ENCODE measurements around the gene MICAL2.

MICAL2 gene

DNA sequence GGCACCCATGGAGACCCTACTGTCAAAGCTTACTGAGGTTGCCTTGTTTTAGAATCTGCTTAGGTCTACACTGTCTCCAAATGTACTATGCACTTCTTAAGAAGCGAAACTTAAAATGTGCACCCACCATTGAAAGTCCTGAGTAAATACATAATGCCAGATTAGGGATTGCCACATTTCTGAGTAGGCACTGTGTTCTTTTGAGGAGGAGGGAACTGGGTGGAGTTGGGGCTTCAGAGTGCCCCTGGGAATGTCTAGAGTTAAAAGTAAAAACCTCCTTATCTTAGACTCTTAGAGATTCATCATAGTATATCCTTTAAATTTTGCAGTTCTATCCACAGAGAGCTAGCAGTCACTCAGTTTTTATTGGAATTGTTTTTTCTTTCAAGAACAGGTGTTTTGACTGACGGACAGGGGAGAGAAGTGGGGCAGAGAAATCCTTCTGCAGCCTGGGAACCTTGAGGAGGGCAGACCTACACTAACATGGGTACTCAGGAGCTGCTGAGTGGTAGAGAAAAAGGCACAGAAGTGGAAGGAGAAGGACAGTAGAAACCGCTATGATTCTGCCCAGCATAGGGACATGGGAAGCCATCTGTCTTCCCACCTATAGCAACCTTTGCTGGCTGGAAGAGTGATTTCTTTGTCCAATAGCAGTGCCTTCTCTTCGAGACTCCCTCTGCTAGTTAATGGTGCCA is 33.4 kb upstream of the MICAL2 start:
- no peak for DNase-seq (ENCODE audit: low read depth in 2 of 2)

DNA sequence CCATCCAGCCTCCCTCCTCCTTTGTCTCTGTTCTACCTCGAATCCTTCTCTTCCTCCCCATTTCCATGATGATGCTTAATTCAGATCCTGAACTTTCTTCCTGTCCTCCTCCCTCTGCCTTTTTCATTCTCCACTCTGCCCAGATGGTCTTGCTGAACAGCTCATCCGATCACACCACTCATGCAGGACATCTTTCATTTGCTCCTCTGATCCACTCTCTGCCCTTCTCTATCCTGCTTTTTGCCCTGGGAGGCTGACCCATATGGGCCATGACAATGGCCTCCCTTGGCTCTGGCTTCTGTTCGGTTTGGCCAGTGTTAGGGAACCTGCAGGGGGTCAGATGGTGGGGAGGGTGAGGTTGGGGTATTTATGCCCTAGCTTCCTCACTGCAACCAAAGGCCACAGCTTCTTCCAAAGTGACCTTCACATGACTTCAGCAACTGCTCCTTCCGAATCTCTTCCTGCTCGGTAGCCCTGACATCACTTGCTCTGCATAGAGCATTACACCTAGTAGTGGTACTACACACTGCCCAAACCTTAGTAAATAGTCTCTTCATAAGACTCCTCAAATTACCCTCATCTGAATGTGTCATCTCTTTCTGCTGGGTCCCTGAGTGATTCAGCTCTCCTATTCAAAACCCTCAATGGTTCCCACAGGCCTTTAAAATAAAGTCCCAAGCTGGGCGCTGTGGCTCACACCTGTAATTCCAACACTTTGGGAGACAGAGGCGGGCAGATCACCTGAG is 32.7 kb upstream of the MICAL2 start:
- DNase-seq (ENCODE audit: low read depth in 2 of 2) = no peak

DNA sequence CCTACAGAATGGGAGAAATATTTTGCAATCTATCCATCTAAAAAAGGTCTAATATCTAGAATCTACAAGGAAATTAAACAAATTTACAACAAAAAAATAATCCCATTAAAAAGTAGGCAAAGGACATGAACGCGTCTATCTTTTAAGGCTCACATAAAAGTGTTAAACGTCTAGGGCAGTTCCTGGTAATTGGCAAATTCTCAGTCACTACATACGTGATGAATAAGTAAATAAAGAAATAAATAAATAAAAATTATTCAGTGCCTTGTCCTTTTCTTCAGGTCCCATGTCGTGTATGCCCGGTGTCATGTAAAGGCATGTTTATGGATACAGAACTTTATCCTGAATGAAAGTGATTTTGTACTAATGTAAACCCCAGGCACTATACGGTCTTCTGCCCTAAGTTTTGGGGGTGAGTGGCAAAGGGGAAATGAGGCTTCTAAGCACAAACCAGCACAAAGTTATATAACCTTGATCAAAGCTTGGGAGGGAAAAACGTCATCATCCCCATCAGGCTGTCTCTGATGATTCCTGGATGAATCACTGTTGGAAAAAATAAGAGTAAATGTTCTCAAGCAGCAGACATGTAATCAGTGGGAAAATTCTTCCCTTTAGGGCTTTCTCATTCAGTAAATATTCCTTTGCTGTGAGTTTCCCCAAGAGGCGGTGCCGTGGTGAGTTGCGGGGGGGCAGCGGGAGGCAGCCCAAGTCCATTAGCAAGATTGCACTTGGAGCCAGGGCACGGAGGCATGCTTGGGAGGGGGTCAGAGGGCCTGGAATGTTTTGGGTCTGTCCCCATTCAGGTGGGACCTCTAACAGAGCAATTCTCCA is 30.4 kb upstream of the MICAL2 start:
- no peak for DNase-seq (ENCODE audit: low read depth in 2 of 2)

DNA sequence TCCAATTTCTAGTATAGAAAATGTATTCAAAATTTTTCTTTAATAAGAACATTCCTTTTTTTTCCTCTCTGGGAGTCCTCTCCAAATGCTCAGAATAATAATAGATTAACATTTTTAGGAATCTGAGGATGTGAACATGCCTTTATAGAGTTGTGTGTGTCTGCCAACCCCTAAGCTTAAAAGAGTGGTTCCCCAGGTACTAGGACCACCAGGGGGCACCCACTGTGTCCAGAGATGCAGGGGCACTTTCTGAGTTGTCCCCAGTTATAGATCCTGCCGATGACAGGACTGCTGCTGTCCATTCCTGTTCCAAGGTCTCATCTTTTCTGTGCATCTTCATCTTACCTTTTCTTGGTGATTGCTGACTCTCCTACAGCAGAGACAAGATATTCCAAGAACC is 27.0 kb upstream of the MICAL2 start:
- no peak for DNase-seq (ENCODE audit: low read depth in 2 of 2)

DNA sequence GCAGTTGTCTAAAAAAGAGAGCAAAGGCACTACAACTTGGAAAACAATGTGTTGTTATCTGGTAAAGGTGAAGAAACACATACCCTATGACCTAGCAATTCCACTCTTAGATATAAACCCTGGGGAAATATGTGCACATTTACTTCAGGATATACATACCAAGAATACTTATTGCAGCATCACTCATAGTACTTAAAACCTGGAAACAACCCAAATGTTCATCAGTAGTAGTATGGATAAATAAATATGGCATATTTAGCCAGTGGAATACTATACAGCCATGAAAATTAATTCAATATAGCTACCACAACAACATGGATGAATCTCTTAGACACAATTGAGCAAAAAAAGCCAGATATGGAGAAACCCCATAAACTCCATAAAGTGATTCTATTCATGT is 26.1 kb upstream of the MICAL2 start:
- DNase-seq (ENCODE audit: low read depth in 2 of 2) = no peak

DNA sequence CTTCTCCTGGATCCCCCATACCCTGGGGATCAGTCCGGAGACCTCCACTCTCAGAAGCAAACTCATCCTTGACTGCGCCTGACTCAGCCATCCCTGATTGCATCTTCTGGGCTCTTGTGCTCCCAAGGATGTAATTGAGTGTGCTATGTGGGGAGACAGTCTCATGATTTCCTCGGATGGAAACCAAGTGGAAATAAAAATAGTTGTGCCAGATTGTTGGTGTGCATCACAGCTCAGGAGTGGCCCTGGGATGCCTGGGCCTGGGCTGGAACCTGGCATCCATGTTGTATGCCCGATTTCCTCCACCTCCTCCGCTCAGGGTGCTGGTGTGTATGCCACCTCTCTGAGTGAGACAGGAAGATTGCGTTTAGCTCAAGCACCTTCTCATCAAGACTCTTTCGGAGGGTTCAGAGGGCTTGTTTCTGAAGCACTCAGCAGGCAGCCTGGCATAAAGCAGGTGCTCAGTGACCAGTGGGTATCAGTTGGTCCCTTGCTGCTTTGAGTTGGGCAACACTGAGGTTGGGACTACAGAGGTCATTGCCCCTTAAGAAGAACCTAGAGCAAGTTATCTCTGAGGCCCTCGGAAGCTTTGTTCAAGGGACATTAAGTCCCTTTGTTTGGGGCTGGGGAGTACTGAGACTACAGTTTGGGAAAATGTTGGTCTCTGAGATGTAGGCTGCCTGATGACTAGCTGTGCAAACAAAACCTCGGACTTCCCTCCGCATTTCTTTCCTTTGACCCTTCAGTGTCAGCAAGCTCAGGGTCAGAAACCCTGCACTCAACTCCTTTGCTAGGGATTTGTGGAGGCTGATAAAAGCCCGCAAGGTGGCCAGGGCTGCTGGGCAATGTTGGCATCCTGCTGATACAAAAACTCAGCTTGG is 24.8 kb upstream of the MICAL2 start:
- DNase-seq (ENCODE audit: low read depth in 2 of 2) = no peak

DNA sequence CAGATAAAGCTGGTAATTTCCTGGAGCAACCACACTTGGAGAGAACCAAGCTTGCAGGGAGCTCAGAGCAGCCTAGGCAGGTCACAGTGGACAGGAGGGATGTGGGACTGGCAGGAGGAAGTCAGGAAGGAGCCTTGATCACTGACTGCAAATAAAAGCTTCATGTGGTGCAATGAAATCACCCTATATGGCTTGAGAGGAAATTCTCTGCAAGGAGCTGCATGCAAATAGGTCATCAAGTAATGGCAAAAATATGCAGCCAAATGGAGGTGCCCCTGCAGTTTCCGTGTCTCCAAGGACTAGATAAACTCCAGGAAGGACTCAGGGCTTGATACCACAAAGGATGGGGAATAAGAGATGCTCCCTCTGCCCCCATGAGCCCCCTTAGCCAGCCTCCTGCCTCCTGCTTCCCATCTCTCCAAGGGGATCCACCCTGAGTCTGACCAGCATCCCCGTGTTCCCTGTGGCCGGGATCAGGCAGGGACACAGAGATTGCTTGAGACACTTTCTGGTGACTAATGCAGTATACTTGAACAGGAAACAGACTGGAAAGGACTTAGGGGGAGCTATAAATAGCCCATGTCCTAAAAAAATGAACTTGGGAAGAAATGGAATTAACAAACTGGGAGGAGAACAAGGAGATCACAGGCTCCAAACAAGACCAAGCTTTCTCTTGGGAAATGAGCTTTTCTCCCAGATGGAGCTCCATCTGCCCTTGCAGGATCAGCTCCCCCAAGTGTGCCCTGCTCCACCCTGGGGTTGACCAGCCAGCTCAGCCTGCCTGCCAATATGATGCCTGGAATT is 23.9 kb upstream of the MICAL2 start:
- no peak for DNase-seq (ENCODE audit: low read depth in 2 of 2)

DNA sequence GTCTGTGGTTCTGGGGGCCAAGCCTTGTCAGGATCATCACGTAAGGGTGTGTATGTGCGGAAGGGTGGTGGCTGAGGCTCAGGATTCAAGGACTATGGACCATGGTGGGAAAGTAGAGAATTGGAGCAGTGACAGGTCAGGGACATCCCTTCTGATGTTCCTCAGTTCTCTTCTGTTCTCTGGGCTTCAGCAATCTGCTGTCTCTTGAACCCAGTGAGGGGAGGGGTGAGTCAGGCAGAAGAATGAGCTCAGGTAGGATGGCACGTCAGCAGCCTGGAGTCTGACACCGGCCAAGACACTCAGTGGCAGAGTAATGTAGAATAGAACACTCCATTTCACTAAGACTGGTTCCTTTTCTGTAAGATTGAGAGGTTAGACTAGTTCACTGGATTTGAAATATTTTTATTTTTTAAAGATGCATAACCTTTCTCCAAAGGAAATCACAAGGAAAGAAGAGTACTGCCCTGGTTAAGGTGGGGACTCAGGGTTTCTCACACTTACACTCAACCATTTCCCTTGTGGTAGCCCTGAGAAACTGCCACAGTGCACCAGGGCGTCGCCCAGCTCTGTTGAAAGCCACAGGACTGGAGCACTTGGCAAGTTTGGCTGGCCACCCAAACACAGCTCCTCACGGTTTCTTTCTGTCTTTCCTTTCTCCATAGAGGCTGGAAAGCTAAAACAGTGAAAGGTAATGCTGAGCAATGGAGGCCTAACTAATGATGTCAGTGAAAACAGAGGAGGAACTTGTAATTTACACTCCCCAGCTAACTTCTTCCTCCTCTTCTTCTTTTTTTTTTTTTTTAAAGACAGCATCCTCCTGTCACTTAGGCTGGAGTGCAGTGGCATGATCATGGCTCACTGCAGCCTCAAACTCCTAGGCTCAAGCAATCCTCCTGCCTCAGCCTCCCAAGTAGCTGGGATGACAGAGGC is 23.1 kb upstream of the MICAL2 start:
- DNase-seq (ENCODE audit: low read depth in 2 of 2) = peak in 1 of 2 donors; percentile 36

DNA sequence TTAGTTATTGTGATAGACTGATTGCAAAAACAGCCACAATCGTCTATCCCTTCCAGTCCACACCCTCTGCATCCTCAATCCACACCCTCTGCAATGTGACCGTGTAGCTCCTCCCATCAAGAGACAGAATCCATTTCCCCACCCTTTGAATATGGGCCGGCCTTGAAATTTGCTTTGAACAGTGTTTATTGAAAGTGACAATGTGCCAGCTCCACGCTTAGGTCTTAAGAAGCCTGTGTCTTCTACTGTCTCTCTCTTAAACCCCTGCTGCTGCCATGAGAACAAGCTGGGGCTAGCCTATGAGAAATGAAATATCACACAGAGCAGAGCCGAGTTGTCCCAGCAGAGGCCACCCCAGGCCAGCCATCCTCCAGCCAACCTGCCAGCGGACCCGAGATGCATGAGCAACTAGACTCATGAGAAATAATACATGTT is 22.3 kb upstream of the MICAL2 start:
- no peak for DNase-seq (ENCODE audit: low read depth in 2 of 2)

DNA sequence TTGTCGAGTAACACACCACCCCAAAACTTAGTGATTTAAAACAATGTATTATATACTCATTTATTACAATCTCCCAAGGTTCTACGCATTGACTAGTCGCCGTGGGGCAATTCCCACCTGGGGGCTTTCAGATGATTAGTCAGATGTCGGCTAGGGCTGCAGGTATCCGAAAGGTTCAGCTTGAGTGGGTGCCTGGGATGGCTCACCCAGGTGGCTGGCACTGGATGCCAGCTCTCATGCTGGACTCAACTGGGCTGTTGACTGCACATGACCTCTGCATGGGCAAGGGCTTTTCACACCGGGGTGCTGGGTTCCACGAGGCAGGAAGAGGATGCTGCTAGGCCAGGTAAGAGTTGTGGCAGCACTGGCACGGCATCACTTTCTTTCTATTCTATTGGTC is 21.9 kb upstream of the MICAL2 start:
- DNase-seq (ENCODE audit: low read depth in 2 of 2) = no peak

DNA sequence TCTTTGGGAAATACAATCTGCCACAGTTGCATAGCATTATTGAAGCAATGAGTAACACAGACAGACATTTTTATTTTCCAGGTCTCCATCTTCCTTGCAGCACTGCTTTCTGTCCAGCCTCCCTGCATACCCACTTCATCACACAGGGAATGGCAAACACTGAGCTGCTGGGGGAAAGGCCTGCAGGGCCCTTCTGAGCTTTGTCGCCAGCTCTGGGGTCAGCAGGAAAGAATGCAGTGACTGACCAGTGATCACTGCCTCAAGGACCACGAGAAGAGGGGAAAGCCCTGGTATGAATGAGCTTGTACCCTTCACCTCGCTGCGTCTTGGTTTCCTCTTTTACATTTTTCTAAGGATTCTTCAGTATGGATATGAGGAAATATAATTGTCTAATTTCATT is 21.3 kb upstream of the MICAL2 start:
- no peak for DNase-seq (ENCODE audit: low read depth in 2 of 2)

DNA sequence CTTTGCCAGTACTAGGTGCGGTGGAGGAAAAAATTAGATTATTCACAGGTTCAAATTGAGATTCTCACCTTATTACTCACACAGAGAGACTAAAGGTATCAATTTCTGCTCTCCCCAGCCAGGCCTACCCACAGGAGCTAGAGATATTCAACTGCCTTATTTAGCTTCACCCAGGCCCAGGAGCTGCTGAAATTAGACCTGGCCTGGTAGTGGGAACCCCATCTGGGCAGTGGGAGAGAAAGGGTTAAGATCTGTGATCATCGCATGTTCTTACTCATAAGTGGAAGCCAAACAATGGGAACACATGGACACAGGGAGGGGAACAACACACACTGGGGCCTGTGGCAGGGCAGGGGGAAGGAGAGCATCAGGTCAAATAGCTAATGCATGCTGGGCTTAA is 20.9 kb upstream of the MICAL2 start:
- DNase-seq (ENCODE audit: low read depth in 2 of 2) = no peak

DNA sequence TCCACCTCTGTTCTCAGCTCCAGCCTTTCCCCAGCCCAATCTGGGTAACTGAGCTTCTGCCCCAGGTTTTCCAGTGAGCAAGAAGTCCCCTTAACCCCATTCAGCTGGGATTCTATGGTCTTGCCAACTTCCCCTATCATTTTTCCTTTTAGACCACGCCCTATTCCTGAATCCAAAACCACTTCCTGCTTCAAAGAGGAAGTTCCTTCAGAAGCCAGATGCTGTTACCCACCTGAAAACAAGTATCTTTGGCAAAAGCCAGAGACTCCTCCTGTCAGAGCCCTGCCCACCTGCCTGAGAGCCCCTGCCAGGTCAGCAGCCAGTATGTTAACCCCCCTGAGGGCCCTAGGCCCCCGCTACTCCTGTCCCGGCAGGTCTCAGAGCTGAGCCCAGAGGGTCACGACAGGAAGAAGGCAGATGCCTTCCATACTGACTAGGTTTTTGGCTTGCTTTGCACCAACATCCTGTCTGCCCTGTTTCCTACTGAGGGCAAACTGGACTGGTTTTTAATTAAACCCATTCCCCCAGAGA is 20.3 kb upstream of the MICAL2 start:
- no peak for DNase-seq (ENCODE audit: low read depth in 2 of 2)

DNA sequence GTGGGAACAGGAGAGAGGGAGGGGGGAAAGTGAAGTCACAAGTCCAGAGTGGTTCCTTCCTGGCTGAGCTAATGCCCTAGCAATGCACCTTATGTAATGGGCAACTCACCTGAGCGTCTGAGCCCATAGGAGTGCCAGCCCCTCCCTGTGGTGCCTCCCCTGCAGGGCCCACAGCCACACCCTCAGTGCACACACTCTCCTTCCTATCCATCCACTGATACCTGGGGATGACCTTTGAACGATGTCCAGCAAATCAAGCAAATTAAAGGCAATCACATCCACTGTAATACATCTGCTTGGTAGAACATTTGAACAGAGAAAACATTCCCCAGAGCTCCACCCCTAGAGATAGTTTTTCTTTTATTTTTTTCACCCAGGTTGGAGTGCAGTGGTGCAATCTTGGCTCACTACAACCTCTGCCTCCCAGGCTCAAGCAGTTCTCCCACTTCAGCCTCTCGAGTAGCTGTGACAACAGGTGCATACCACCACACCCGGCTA is 19.6 kb upstream of the MICAL2 start:
- DNase-seq (ENCODE audit: low read depth in 2 of 2) = no peak

DNA sequence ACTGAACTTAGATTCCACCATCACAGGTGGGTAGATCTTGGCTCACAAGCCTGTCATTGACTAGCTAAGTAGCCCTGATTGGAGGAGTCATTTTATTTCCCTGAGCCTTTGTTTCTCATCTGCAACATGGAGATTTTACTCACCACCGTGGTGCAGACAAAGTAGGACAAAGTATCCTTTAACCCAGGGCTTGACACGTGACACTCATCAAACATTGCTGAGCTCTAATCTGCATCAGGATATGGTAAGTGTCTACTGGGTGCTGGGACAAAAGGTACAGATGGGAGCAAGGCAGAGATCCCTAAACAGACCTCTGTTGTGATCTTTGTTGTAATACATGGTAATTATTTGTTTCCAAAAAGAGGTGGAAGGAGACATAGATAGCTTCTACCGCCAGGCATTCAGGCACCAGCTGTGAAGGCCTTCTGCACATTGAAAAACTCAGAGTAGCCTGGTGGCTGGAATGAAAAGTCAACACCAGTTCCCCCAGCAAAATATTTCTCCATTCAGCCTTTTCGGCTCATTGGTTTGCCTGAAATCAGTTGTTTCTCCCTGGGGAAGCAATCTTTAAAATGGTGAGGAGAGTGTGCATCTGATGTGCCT is 18.3 kb upstream of the MICAL2 start:
- no peak for DNase-seq (ENCODE audit: low read depth in 2 of 2)

DNA sequence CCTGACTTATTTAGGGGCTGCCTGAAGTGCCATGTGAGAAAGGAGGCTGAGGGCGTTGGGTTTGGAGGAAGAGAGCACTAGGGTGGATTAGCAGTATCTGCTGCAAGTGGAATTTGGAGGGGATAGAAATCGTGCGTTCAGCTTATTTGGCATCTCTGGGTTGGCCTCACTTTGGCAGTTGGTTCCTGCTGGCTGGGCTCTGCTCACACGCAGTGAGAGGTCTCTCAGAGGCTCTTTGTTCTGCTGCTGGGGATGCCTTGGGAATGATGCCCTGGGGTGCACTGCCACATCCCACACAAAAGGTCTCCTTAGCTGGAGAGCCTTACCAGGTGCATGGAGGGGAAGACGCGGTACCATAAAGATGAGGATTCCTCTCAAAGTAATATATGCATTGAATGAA is 17.7 kb upstream of the MICAL2 start:
- no peak for DNase-seq (ENCODE audit: low read depth in 2 of 2)

DNA sequence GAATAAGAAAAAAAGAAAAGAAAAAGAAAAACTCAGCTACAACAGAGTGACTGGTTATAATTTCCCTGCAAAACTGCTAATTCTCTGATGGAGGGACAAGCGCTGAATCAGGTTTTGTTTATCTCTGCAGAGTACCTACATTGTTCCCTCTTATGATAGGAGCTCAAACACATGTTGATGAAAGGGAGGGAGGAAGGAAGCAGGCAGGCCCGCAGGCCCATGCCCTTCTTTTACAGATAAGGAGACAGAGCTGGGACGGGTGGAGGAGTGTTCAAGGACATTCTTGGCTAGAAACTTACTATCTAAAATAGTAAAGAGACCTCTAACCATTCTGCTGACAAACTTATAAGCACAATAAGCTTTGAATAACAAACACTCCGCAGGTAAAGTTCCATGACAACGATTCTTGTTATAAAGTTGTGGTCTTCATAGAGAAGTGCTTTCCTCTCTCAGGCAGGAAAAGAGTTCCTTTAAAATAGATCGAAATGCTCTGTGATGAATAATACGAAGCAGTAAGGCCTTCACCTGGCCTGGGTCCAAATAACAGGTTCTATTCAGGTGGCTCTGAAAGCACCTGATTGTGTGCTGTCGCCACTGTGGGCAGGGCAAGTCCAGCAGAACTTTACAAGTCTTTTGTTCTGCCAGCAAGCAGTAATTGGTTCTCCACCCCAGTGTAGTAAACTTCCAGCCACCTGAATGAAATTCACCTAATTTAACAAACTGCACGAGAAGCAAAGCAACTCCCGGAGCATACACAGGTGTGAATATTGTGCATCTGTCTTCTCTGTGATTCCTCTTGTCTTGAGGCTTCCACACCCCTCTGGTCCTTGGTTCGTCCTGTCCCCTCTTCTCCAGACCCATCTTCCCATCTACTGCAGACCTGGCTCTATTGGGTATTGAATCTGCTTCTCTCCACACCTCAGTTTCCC is 15.3 kb upstream of the MICAL2 start:
- DNase-seq (ENCODE audit: low read depth in 2 of 2) = no peak

DNA sequence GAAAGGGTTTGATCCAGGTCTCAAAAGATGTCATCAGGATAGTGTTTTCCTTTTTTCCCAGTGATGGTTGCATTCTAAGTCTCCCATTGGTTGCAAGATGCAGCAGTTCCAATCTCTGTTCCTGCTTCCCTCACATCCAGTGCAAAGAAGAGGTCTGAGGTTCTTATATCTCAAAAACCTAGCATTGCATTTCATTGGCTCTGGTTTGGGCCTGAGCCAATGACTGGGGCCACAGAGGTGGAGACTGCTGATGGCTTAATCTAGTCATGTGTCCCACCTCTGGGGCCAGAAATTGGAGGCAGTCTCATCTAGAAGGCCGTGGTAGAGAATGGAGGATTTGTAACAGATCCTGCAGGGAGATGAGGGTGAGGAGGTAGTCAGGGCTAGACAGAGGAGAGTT is 13.2 kb upstream of the MICAL2 start:
- no peak for DNase-seq (ENCODE audit: low read depth in 2 of 2)
